Measurements from ENCODE around the gene LAMB1.

Gene LAMB1

GRCh38 chr7:107962817-107963216, 40.1 kb downstream of the LAMB1 start:
- Histone ChIP-seq H4K20me1 (ENCODE audit: insufficient read depth, low read length) (no peaks in the 10 kb centered on the region), H3K79me2 (ENCODE audit: low read length) (no peaks in the 10 kb centered on the region), H3K9ac (ENCODE audit: low read length) (no peak overlapping the region), H3K27ac (ENCODE audit: low read length) (no peak overlapping the region), H3K27me3 (ENCODE audit: low read depth, low read length) (no peaks in the 10 kb centered on the region), H3K4me2 (ENCODE audit: low read length) (no peak overlapping the region), H3K36me3 (replicated peaks; ENCODE audit: low read depth, low read length) (no peaks in the 10 kb centered on the region), H2AFZ (ENCODE audit: low read depth, low read length) (no peak overlapping the region), H3K9me3 (ENCODE audit: insufficient read depth, low read length) (no peaks in the 10 kb centered on the region), H3K4me3 (ENCODE audit: low read length) (no peak overlapping the region), H3K4me1 (ENCODE audit: low read length) (no peaks in the 10 kb centered on the region)
- TF ChIP-seq CTCF (IDR thresholded peaks at IDR 0.05; ENCODE audit: low read depth, low read length) (no peak), EZH2phosphoT487 (IDR thresholded peaks at IDR 0.05; ENCODE audit: low read depth) (no peak)

- Histone ChIP-seq H3K36me3 (replicated peaks; ENCODE audit: low read depth, low read length) (no peaks in the 10 kb centered on the region), H4K20me1 (ENCODE audit: insufficient read depth, low read length) (no peaks in the 10 kb centered on the region)
These were observed 41.6 kb downstream of the LAMB1 start for GRCh38 chr7:107961405-107961804.

GRCh38 chr7:107960272-107960671, 42.7 kb downstream of the LAMB1 start:
- Histone ChIP-seq H3K4me3 (ENCODE audit: low read length) (no peak overlapping the region), H3K4me2 (ENCODE audit: low read length) (no peak overlapping the region), H3K27me3 (ENCODE audit: low read depth, low read length) (no peaks in the 10 kb centered on the region), H3K36me3 (replicated peaks; ENCODE audit: low read depth, low read length) (no peaks in the 10 kb centered on the region), H2AFZ (ENCODE audit: low read depth, low read length) (no peak overlapping the region), H3K79me2 (ENCODE audit: low read length) (no peaks in the 10 kb centered on the region), H3K4me1 (ENCODE audit: low read length) (no peaks in the 10 kb centered on the region), H3K9ac (ENCODE audit: low read length) (no peak overlapping the region), H3K9me3 (ENCODE audit: insufficient read depth, low read length) (no peaks in the 10 kb centered on the region), H4K20me1 (ENCODE audit: insufficient read depth, low read length) (no peaks in the 10 kb centered on the region), H3K27ac (ENCODE audit: low read length) (no peak overlapping the region)
- no peak for TF ChIP-seq EZH2phosphoT487 (IDR thresholded peaks at IDR 0.05; ENCODE audit: low read depth)
- TF ChIP-seq CTCF (IDR thresholded peaks at IDR 0.05; ENCODE audit: low read depth, low read length) = no peak

More at GRCh38 chr7:107961405-107961804, 41.6 kb downstream of the LAMB1 start:
- no peak overlapping the region for H3K4me3 ChIP-seq (ENCODE audit: low read length)
- H3K27me3 ChIP-seq (ENCODE audit: low read depth, low read length) = no peaks in the 10 kb centered on the region
- H3K79me2 ChIP-seq (ENCODE audit: low read length) = no peaks in the 10 kb centered on the region
- no peak overlapping the region for H3K4me2 ChIP-seq (ENCODE audit: low read length)
- H3K4me1 ChIP-seq (ENCODE audit: low read length) = no peaks in the 10 kb centered on the region
- no peaks in the 10 kb centered on the region for H3K9me3 ChIP-seq (ENCODE audit: insufficient read depth, low read length)
- no peak overlapping the region for H3K27ac ChIP-seq (ENCODE audit: low read length)
- TF ChIP-seq CTCF (IDR thresholded peaks at IDR 0.05; ENCODE audit: low read depth, low read length) = no peak
- no peak for TF ChIP-seq EZH2phosphoT487 (IDR thresholded peaks at IDR 0.05; ENCODE audit: low read depth)
- H3K9ac ChIP-seq (ENCODE audit: low read length) = no peak overlapping the region
- no peak overlapping the region for H2AFZ ChIP-seq (ENCODE audit: low read depth, low read length)

- Histone ChIP-seq H3K9me3 (ENCODE audit: insufficient read depth, low read length) (no peaks in the 10 kb centered on the region), H3K27ac (ENCODE audit: low read length) (no peak overlapping the region), H2AFZ (ENCODE audit: low read depth, low read length) (no peak overlapping the region), H3K36me3 (replicated peaks; ENCODE audit: low read depth, low read length) (no peaks in the 10 kb centered on the region), H4K20me1 (ENCODE audit: insufficient read depth, low read length) (no peaks in the 10 kb centered on the region), H3K4me3 (ENCODE audit: low read length) (no peak overlapping the region), H3K79me2 (ENCODE audit: low read length) (no peaks in the 10 kb centered on the region), H3K9ac (ENCODE audit: low read length) (no peak overlapping the region), H3K4me2 (ENCODE audit: low read length) (no peak overlapping the region), H3K27me3 (ENCODE audit: low read depth, low read length) (no peaks in the 10 kb centered on the region), H3K4me1 (ENCODE audit: low read length) (no peaks in the 10 kb centered on the region)
- no peak for TF ChIP-seq EZH2phosphoT487 (IDR thresholded peaks at IDR 0.05; ENCODE audit: low read depth)
- no peak for TF ChIP-seq CTCF (IDR thresholded peaks at IDR 0.05; ENCODE audit: low read depth, low read length)
These were observed 43.4 kb downstream of the LAMB1 start for GRCh38 chr7:107959527-107959898.

All from OCI-LY3 (cell line).